ENCODE measurements around the gene INO80E.
"Not testable (repeated sequence)": the region's sequence is repeated elsewhere in the genome, so short reads cannot be mapped to it uniquely, and the experiment has no call there.

Gene INO80E

GRCh38 chr16:30032083-30032819, 36.2 kb downstream of the INO80E start:
- peak; percentile 57 to 69 for DNase-seq

GRCh38 chr16:30033270-30033669, 37.2 kb downstream of the INO80E start:
- no peak for DNase-seq

GRCh38 chr16:30040221-30040620, 44.2 kb downstream of the INO80E start:
- DNase-seq = no peak

- DNase-seq = not testable (repeated sequence)
Measured at GRCh38 chr16:30040690-30041089, 44.6 kb downstream of the INO80E start.

GRCh38 chr16:30041841-30042240, 45.8 kb downstream of the INO80E start:
- peak in 1 of 2 experiments; percentile 37 for DNase-seq

GRCh38 chr16:30046178-30046577, 50.1 kb downstream of the INO80E start:
- DNase-seq = no peak

- DNase-seq = no peak
Measured at GRCh38 chr16:30046588-30046987, 50.5 kb downstream of the INO80E start.

GRCh38 chr16:30049871-30050270, 53.8 kb downstream of the INO80E start:
- no peak for DNase-seq

GRCh38 chr16:30051518-30051917, 55.5 kb downstream of the INO80E start:
- DNase-seq = peak; percentile 48 to 64

GRCh38 chr16:30052671-30053372, 56.8 kb downstream of the INO80E start:
- peak; percentile 88 to 94 for DNase-seq

GRCh38 chr16:30053376-30054015, 57.5 kb downstream of the INO80E start:
- peak in 1 of 2 experiments; percentile 70 for DNase-seq

- peak in 1 of 2 experiments; percentile 19 for DNase-seq
Measured at GRCh38 chr16:30054451-30054850, 58.4 kb downstream of the INO80E start.

GRCh38 chr16:30054959-30055553, 59.0 kb downstream of the INO80E start:
- DNase-seq = peak in 1 of 2 experiments; percentile 43
